ENCODE data around the gene PLSCR1. TPM values are rescaled to one million over a fixed set of nuclear protein-coding genes. Genes with fewer than 3 reads are reported as not detected.

PLSCR1 gene
- total RNA-seq, 3 donors from 2014 or later (not counting 1 experiment from before 2014, with no cell fraction given), result 24.2 to 38.2 (median 35.2) TPM

DNA sequence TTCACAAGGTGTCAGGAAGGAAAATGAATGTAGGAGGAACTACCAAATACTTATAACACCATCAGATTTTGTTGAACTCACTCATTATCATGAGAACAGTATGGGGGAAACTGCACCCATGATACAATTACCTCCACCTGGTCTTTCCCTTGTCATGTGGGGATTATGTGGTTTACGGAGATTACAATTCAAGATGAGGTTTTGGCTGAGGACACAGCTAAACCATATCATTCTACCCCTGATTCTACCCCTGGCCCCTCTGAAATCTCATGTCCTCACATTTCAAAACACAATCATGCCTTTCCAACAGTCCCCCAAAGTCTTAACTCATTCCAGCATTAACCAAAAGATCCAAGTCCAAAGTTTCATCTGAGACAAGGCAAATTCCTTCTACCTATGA, 17.1 kb upstream of the PLSCR1 start:
- H3K27me3 ChIP-seq (ENCODE audit: control insufficient read depth, insufficient read depth, low read length), result no peaks in the 10 kb centered on the region
- DNase-seq (no peak), ATAC-seq (no peak)
- H3K36me3 ChIP-seq (ENCODE audit: control insufficient read depth, insufficient read depth, low read length), result no peaks in the 10 kb centered on the region
- H3K4me1 ChIP-seq (ENCODE audit: control insufficient read depth, insufficient read depth, low read length), result no peaks in the 10 kb centered on the region
- Mint-ChIP-seq H3K27me3 (ENCODE audit: low read depth in 2 of 2) (peaks cover 0 to 8% of the 10 kb centered on the region in 2 donors), H3K27ac (no peak overlapping the region), H3K4me1 (peaks cover 0 to 6% of the 10 kb centered on the region in 2 donors), H3K36me3 (peaks cover 8% of the 10 kb centered on the region), H3K4me3 (no peak overlapping the region), H3K9me3 (peaks cover 0 to 3% of the 10 kb centered on the region in 2 donors)
- no peaks in the 10 kb centered on the region for H3K9me3 ChIP-seq (ENCODE audit: control insufficient read depth, insufficient read depth, low read length)
- no peak overlapping the region for H3K27ac ChIP-seq (ENCODE audit: low read length)
- WGBS (ENCODE audit: insufficient coverage), result 100% methylated on average over 1 of the region's 1 CpG
- H3K4me3 ChIP-seq (ENCODE audit: low read length), result no peak overlapping the region
- intact Hi-C loops (cut with micrococcal nuclease), result no loop called here
- TF ChIP-seq, protein P1, sequence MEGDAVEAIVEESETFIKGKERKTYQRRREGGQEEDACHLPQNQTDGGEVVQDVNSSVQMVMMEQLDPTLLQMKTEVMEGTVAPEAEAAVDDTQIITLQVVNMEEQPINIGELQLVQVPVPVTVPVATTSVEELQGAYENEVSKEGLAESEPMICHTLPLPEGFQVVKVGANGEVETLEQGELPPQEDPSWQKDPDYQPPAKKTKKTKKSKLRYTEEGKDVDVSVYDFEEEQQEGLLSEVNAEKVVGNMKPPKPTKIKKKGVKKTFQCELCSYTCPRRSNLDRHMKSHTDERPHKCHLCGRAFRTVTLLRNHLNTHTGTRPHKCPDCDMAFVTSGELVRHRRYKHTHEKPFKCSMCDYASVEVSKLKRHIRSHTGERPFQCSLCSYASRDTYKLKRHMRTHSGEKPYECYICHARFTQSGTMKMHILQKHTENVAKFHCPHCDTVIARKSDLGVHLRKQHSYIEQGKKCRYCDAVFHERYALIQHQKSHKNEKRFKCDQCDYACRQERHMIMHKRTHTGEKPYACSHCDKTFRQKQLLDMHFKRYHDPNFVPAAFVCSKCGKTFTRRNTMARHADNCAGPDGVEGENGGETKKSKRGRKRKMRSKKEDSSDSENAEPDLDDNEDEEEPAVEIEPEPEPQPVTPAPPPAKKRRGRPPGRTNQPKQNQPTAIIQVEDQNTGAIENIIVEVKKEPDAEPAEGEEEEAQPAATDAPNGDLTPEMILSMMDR (IDR thresholded peaks at IDR 0.05), result no peak

DNA sequence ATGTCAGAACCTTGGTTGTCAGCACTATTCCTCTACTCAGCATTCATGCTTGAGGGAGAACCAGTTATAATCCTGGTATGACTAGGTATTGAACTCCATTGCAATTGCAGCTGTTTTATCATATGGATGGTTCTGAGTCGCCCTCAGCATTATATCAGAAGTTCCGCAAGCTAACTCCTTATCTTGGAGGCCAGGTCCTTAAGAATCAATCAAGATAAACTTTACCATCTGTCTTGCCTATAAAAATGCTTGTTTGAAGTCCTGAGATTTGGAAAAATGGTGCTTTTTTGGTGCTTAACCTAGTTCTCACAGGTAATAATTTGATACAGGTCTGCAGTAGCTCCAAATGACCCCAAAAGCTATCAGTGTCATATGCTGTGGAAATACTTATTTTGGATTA, 16.3 kb upstream of the PLSCR1 start:
- Mint-ChIP-seq H3K9me3 (peaks cover 0 to 3% of the 10 kb centered on the region in 2 donors), H3K27me3 (ENCODE audit: low read depth in 2 of 2) (peaks cover 0 to 8% of the 10 kb centered on the region in 2 donors), H3K4me1 (peaks cover 0 to 6% of the 10 kb centered on the region in 2 donors), H3K4me3 (no peak overlapping the region), H3K36me3 (peaks cover 8% of the 10 kb centered on the region), H3K27ac (no peak overlapping the region)
- DNase-seq, result no peak
- H3K4me1 ChIP-seq (ENCODE audit: control insufficient read depth, insufficient read depth, low read length), result no peaks in the 10 kb centered on the region
- H3K4me3 ChIP-seq (ENCODE audit: low read length), result no peak overlapping the region
- no peak for ATAC-seq
- no peaks in the 10 kb centered on the region for H3K36me3 ChIP-seq (ENCODE audit: control insufficient read depth, insufficient read depth, low read length)
- H3K9me3 ChIP-seq (ENCODE audit: control insufficient read depth, insufficient read depth, low read length), result no peaks in the 10 kb centered on the region
- no peaks in the 10 kb centered on the region for H3K27me3 ChIP-seq (ENCODE audit: control insufficient read depth, insufficient read depth, low read length)
- TF ChIP-seq, protein P1 (IDR thresholded peaks at IDR 0.05), result no peak
- WGBS (ENCODE audit: insufficient coverage), result 69% methylated on average over 2 of the region's 2 CpGs
- no peak overlapping the region for H3K27ac ChIP-seq (ENCODE audit: low read length)
- intact Hi-C loops (cut with micrococcal nuclease), result no loop called here

DNA sequence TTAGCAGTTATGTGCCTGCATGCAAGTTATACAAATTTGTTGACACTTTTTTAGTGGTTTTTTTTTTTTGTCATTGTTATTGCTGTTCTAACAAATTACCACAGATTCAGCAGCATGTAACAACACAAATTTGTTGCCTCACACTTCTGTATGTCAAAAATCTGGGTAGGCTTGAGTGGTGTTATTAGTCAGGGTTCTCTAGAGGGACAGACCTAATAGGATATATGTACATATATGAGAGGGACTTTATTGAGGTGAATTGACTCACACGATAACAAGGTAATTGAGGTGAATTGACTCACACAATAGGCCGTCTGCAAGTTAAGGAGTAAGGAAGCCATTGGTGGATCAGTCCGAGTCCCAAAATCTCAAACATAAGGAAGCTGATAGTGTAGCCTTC, 15.0 kb upstream of the PLSCR1 start:
- TF ChIP-seq, protein P1 (IDR thresholded peaks at IDR 0.05), result no peak
- H3K27ac ChIP-seq (ENCODE audit: low read length), result no peak overlapping the region
- Mint-ChIP-seq H3K27me3 (ENCODE audit: low read depth in 2 of 2) (peaks cover 0 to 8% of the 10 kb centered on the region in 2 donors), H3K27ac (no peak overlapping the region), H3K4me1 (peaks cover 0 to 6% of the 10 kb centered on the region in 2 donors), H3K36me3 (peaks cover 8% of the 10 kb centered on the region), H3K4me3 (no peak overlapping the region), H3K9me3 (peaks cover 0 to 3% of the 10 kb centered on the region in 2 donors)
- H3K27me3 ChIP-seq (ENCODE audit: control insufficient read depth, insufficient read depth, low read length), result no peaks in the 10 kb centered on the region
- H3K4me3 ChIP-seq (ENCODE audit: low read length), result no peak overlapping the region
- no peaks in the 10 kb centered on the region for H3K4me1 ChIP-seq (ENCODE audit: control insufficient read depth, insufficient read depth, low read length)
- 97% methylated on average over 3 of the region's 3 CpGs for WGBS (ENCODE audit: insufficient coverage)
- no peaks in the 10 kb centered on the region for H3K9me3 ChIP-seq (ENCODE audit: control insufficient read depth, insufficient read depth, low read length)
- intact Hi-C loops (cut with micrococcal nuclease), result no loop called here
- ATAC-seq (no peak), DNase-seq (no peak)
- H3K36me3 ChIP-seq (ENCODE audit: control insufficient read depth, insufficient read depth, low read length), result no peaks in the 10 kb centered on the region

DNA sequence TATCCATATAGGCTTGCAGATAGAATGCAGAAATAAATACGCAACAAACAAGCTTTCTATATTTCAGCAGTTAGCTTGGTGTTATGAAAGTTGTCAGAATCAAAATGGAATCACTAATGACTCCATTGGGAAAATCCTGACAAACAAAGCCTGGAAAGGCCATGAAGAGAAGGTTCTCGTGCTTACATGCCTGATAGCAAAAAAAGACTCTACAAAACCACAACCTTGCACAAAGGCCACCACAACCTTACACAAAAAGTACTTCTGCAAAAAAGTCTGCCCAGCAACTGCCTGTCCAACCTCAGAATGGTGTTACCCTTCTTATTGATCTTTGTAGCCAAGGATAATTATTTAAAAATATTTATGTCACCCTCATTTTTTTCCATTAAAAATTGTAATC, 14.4 kb upstream of the PLSCR1 start:
- Mint-ChIP-seq H3K36me3 (peaks cover 8% of the 10 kb centered on the region), H3K27me3 (ENCODE audit: low read depth in 2 of 2) (peaks cover 0 to 8% of the 10 kb centered on the region in 2 donors), H3K27ac (no peak overlapping the region), H3K9me3 (peaks cover 0 to 3% of the 10 kb centered on the region in 2 donors), H3K4me3 (no peak overlapping the region), H3K4me1 (peaks cover 6 to 13% of the 10 kb centered on the region in 2 donors)
- WGBS (ENCODE audit: insufficient coverage), result 0% methylated on average over 1 of the region's 2 CpGs
- intact Hi-C loops (cut with micrococcal nuclease), result no loop called here
- no peak for ATAC-seq
- no peak overlapping the region for H3K27ac ChIP-seq (ENCODE audit: low read length)
- no peaks in the 10 kb centered on the region for H3K4me1 ChIP-seq (ENCODE audit: control insufficient read depth, insufficient read depth, low read length)
- TF ChIP-seq, protein P1 (IDR thresholded peaks at IDR 0.05), result no peak
- H3K36me3 ChIP-seq (ENCODE audit: control insufficient read depth, insufficient read depth, low read length), result no peaks in the 10 kb centered on the region
- no peak overlapping the region for H3K4me3 ChIP-seq (ENCODE audit: low read length)
- no peaks in the 10 kb centered on the region for H3K9me3 ChIP-seq (ENCODE audit: control insufficient read depth, insufficient read depth, low read length)
- no peak for DNase-seq
- H3K27me3 ChIP-seq (ENCODE audit: control insufficient read depth, insufficient read depth, low read length), result no peaks in the 10 kb centered on the region

All from natural killer cell (primary cell).